HG02642 (cell line): ENCODE data around the gene PXDN.
"Not testable (repeated sequence)": the region's sequence is repeated elsewhere in the genome, so short reads cannot be mapped to it uniquely, and the experiment has no call there.

Experiments
- ATAC-seq: cut with Tn5 transposase; IDR thresholded peaks from one replicate; pipeline ENCODE4 v1.9.1; 2021; ENCODE audit warnings: mild to moderate bottlenecking; ENCODE audit not compliant: unreplicated experiment, poor library complexity

Gene PXDN

DNA sequence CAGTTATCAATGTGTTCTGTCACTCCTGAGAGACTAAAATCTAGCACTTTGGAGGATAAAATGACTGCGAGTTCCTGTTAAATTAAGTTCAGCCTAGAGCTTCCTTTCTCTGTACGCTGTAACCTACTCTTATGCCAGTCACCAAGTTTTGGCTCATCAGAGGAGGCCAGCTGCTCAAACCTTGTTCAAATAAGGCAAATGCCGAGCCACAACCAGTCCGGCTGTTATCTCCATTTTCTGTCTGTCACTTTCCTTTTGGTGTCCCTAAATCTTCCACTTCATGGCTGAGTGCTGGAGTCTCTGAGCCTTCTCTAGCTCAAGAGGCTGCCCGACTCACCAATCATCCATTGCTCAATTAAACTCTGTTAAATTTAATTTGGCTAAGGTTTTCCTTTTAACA lies 33.5 kb upstream of the PXDN start:
- ATAC-seq = no peak

- no peak for ATAC-seq
Measured at GRCh38 chr2:1777156-1777555, 32.8 kb upstream of the PXDN start.

DNA sequence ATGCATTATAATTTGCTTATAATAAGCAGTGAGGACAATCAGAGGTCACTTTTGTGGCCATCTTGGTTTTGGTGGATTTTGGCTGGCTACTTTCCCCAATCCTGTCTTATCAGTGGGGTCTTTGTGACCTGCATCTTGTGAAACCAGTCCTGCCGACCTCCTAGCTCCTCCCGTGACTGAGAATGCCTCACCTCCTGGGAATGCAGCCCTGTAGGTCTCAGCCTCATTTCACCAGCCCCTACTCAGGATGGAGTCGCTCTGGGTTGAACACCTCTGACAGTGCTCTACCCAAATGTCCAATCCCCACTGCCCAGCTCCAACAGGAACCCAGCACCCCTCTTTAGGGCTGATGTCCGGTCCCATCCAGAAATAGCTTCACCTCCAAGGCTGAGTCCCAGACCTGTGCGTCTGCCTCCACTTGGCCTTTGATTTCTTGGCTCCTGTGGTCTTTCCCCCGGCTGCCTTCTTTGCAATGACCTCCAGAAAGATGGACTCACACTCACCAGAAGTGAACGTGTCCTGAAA lies 31.3 kb upstream of the PXDN start:
- ATAC-seq = no peak

GRCh38 chr2:1774929-1775328 lies 30.6 kb upstream of the PXDN start:
- ATAC-seq = no peak

GRCh38 chr2:1773883-1774282 lies 29.6 kb upstream of the PXDN start:
- ATAC-seq = no peak

GRCh38 chr2:1772471-1773267 lies 28.4 kb upstream of the PXDN start:
- ATAC-seq = no peak

- ATAC-seq = no peak
Measured at GRCh38 chr2:1771626-1772280, 27.4 kb upstream of the PXDN start.

DNA sequence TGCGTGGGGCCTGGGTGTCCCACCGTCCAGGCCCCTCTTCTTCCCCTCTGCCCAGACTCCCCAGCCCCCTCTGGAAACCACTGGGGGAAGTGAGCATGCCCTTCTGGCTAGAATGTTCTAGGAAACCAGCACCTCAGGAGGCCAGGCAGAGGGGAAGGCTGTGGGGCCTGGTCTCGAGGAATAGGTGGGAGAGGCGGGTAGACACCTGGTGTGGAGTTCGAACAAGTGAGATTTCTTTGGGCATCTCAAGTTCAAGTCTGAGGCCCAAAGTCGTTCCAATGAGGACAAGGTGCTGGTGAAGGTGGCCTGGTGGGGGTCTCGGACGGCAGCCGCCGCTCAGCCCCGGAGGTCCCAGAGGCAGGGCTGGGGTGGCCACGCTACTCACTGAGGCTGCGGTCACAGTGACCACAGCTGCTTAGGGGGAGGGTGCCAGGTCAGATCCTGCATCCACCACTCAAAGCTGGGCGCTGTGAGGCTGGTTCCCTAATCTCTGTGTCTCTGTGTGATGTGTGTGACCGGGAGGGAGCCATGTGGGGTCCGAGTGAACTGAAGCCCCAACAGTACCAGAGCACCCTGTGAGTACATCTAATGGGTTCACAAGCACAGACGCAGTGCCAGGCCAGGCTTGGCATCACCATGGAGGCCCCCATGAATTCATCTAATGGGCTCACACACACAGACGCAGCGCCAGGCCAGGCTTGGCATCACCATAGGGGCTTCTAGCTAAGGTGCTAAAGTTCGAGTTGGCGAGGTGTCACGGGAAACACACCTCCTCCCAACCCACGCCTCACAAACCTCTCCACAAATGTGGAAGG lies 26.5 kb upstream of the PXDN start:
- ATAC-seq = no peak

- peak; percentile 63 for ATAC-seq
Measured at GRCh38 chr2:1769703-1770422, 25.5 kb upstream of the PXDN start.

DNA sequence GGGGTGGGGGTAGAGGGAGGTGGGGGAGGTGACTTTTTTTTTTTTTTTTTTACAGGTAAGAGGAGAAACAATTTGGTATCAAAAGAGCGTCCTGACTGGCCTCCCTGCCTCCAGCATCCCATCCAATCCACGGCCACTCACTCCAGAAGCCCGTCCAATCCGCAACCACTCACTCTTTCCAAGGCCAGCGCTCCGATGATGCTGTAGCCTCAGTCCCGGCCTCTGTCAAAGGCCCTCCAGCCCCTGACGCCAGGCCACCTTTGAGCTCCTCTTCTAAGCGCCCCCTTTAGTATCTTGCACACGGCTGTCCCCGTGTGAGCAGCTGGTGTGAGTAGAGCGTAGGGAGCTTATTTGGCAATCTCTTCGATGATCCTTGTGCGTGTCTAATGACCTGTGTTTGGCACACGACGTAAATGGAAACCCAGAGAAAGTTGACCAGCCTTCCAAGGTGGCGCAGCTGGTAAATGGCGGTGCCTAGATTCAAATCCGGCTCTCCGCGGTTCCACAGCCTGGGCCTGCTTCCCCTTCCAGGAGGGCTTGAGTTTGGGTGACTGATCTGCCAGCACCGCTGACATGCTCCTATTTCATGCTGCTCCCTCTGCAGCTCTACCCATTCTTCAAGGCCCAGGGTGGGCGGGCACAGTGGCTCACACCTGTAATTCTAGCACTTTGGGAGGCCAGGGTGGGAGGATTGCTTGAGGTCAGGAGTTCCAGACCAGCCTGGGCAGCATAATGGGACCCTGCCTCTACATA lies 23.8 kb upstream of the PXDN start:
- no peak for ATAC-seq

DNA sequence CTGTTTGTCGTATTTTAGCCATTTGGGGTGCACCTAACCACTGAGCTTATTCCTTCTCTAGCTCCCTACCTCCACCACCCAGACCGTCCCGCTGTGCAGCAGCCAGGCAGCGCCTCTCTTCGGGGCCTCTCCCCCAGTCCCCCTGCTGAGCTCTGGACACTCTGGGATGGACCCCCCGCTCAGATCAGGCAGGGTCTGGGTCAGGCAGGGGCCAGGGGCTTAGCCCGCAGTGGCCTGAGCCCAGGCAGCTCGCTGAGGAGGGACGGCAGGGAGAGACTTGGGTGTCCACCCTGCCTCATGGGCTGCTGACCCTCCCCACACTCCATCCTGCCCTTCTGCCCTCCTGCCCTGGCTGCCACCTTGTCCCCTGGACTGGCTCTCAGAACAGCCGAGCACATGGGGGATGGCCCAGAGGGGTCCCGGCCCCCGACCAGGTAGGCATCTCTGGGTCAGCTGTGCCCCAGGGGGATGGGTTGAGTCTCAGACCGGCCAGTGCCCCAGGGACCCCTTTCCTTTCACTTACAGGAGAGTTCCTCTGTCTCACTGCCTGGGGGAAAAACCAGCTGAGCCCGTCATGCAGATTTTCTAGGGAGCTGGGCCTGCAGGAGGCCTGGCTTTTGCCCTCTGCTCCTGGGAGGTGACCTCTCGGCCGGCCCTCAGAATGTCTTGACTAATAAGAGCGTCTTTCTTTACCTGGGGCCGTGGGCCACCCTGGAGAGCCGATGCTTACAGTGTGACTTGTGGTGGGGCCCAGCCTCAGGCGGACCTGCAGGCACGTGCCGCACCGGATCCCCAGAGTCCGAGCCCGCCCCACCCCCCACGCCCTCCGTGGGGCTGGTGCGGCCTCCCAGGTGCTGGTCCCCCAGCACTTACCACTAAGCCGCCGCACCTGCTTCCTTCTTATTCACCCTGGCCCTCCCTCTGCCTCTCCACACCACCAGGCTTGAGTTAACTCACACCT lies 22.8 kb upstream of the PXDN start:
- no peak for ATAC-seq

DNA sequence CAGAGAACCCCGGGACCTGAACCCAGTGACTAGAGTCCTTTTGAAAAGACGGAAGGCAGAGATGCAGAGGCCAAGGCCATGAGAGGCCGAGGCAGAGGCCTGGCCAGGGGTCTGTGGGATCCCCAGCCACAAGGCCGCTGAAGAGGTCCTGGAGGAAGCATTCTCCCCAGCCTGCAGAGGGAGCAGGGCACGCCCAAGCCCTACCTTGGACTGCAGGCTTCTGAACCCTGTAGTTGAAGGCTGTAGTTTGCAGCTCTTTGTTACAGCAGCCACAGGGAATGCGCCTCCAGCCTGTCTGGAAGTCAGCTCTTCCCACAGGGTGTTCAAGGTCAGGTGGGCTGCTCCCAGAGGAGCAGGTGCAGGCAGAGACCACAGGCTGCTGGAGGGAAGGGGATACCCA lies 22.1 kb upstream of the PXDN start:
- no peak for ATAC-seq

GRCh38 chr2:1765201-1765600 lies 20.9 kb upstream of the PXDN start:
- ATAC-seq = not testable (repeated sequence)

- ATAC-seq = no peak
Measured at GRCh38 chr2:1759611-1759930, 15.3 kb upstream of the PXDN start.

DNA sequence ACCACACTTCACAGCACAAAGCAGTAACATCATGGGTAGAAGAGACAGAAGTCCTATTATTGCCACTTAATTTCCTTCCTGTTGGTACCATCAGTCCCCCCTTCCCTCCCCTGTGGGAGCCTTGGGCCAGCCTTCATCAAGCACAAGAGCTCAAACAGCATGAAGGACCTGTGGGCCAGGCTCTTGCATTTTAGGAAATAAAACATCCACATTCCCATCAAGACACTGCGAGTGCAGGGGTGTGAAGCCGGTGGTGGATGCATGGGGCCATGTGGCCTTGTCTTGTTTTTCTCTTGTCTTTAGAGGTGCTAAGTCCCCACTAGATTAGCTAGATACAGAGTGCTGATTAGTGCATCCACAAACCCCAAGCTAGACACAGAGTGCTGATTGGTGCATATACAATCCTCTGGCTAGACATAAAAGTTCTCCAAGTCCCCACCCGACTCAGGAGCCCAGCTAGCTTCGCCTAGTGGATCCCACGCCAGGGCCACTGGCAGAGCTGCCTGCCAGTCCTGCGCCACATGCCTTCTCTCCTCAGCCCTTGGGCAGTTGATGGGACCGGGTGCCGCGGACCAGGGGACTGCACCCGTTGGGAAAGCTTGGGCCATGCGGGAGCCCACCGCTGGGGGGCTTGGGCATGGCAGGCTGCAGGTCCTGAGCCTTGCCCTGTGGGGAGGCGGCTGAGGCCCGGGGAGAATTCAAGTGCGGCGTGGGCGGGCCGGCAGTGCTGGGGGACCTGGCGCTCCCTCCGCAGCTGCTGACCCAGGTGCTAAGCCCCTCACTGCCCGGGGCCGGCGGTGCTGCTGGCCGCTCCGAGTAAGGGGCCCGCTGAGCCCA lies 14.7 kb upstream of the PXDN start:
- no peak for ATAC-seq

- no peak for ATAC-seq
Measured at GRCh38 chr2:1758171-1758570, 13.9 kb upstream of the PXDN start.

DNA sequence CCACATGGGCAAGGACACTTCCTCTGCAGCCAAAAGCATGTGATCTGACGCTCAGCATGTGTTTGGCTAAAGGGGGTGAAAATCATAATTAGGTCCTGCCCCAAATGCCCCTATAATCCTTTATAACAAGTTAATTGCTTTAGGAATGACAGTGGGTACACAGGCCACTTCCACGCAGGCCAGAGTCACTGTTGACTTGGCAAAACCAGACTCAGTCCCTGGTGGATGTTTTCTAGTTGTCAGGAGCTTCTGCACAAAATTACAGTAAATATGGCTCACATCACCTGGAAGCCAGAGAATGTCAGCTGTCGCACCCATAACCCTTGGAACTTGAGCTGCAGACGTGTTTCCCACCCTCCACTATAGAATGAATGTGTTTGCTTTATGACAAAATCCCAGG lies 13.3 kb upstream of the PXDN start:
- no peak for ATAC-seq

DNA sequence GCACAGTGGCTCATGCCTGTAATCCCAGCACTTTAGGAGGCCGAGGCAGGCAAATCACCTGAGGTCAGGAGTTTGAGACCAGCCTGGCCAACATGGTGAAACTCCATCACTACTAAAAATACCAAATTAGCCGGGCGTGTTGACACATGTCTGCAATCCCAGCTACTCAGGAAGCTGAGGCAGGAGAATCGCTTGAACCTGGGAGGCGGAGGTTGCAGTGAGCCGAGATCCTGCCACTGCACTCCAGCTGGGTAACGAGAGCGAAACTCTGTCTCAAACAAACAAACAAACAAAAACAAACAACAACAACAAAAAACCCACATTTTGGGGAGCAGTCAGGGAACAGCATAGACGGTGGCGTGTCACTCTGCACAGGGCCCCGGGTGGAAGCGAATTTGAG lies 12.8 kb upstream of the PXDN start:
- not testable (repeated sequence) for ATAC-seq
